Measurements from ENCODE around the gene RPL26. TPM values are rescaled to one million over a fixed set of nuclear protein-coding genes. Genes with fewer than 3 reads are reported as not detected.

The RPL26 gene
- total RNA-seq = 1,173 TPM
- long read RNA-seq, transcript RPL26-214 (4 exons, 528 nt) = major isoform, 203 of 226 reads
- long read RNA-seq, transcript RPL26-209 (4 exons, 870 nt) = minor isoform, 6 of 226 reads
- long read RNA-seq, partial matches to known transcripts = 5 of 226 reads
- long read RNA-seq, other reads (novel, unspliced or antisense) = 6 of 226 reads

GRCh38 chr17:8383143-8383822, at the start of gene RPL26:
Gene RPL26, minus strand, starts transcription at chr17:8383193. Its CDS starts 883 bp downstream, at chr17:8382310.
- Histone ChIP-seq H3K36me3 (peaks cover 39% of the 10 kb centered on the region), H3K4me3 (peak within 1 kb of the TSS; percentile 93), H3K27ac (peak within 1 kb of the TSS; percentile 85), H3K9me3 (no peaks in the 10 kb centered on the region), H3K27me3 (no peaks in the 10 kb centered on the region), H3K4me1 (peaks cover 38% of the 10 kb centered on the region)
- peak; percentile 99 for TF ChIP-seq CTCF (IDR thresholded peaks at IDR 0.05)
- DNase-seq (peak; percentile 96), ATAC-seq (peak; percentile 97)
- intact Hi-C loops (cut with DNase I) = no loop called here

- intact Hi-C loops (cut with DNase I) = no loop called here
- peak overlapping the region; percentile 59 for H3K27ac ChIP-seq
- peaks cover 3% of the 10 kb centered on the region for H3K4me1 ChIP-seq
- no peak for TF ChIP-seq CTCF (IDR thresholded peaks at IDR 0.05)
- H3K9me3 ChIP-seq = no peaks in the 10 kb centered on the region
- H3K27me3 ChIP-seq = no peaks in the 10 kb centered on the region
- no peaks in the 10 kb centered on the region for H3K36me3 ChIP-seq
- H3K4me3 ChIP-seq = no peak overlapping the region
- DNase-seq (no peak), ATAC-seq (no peak)
Observed at GRCh38 chr17:8430966-8431365, 48.0 kb upstream of the RPL26 start.

- H3K27ac ChIP-seq = no peak overlapping the region
- ATAC-seq (no peak), DNase-seq (peak; percentile 27)
- no peaks in the 10 kb centered on the region for H3K27me3 ChIP-seq
- no peak overlapping the region for H3K4me3 ChIP-seq
- H3K4me1 ChIP-seq = peaks cover 3% of the 10 kb centered on the region
- no peak for TF ChIP-seq CTCF (IDR thresholded peaks at IDR 0.05)
- H3K9me3 ChIP-seq = no peaks in the 10 kb centered on the region
- no peaks in the 10 kb centered on the region for H3K36me3 ChIP-seq
- intact Hi-C loops (cut with DNase I) = no loop called here
Observed at GRCh38 chr17:8426802-8427201, 43.8 kb upstream of the RPL26 start.

GRCh38 chr17:8426094-8426720, 43.2 kb upstream of the RPL26 start:
- DNase-seq (no peak), ATAC-seq (peak; percentile 45)
- intact Hi-C loops (cut with DNase I) = no loop called here
- Histone ChIP-seq H3K27ac (no peak overlapping the region), H3K4me3 (no peak overlapping the region), H3K27me3 (no peaks in the 10 kb centered on the region), H3K9me3 (no peaks in the 10 kb centered on the region), H3K36me3 (no peaks in the 10 kb centered on the region), H3K4me1 (peaks cover 6% of the 10 kb centered on the region)
- no peak for TF ChIP-seq CTCF (IDR thresholded peaks at IDR 0.05)

- Histone ChIP-seq H3K4me3 (no peak overlapping the region), H3K9me3 (no peaks in the 10 kb centered on the region), H3K36me3 (no peaks in the 10 kb centered on the region), H3K27ac (no peak overlapping the region), H3K4me1 (peaks cover 22% of the 10 kb centered on the region), H3K27me3 (no peaks in the 10 kb centered on the region)
- no peak for TF ChIP-seq CTCF (IDR thresholded peaks at IDR 0.05)
- ATAC-seq (no peak), DNase-seq (no peak)
- intact Hi-C loops (cut with DNase I) = no loop called here
Observed at GRCh38 chr17:8421571-8421970, 38.6 kb upstream of the RPL26 start.

Measured in upper lobe of right lung (tissue), 1 donor.